Activated CD8-positive, alpha-beta memory T cell treated with anti-CD3 and anti-CD28 coated beads, Interleukin-2, amount 50 U/mL, for 24 hours (primary cell): Measurements from ENCODE around the gene WWOX.

Experiments used
- DNase-seq: peaks from one replicate; pipeline ENCODE4 v3.0.0-alpha.2; 2020; ENCODE audit errors: extremely low read depth

Gene WWOX

DNA sequence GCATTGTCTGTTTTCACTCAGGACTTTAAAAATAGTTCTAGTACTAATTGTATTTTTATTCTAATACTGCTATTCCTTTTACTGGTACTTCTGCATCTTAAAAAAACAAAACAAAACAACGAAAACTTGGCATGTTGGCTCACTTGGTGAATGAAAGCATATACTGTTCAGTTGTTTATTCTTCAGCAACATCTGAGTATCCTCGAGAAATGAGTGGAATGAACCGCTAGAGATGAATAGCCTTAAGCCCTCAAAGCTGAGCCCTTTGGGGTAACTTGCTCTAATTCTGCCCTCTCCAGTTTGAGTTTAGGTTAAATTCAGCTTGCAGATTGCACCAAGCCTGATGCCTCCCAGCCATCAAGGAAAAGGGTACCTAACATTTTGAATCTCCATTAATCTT is 126.5 kb downstream of the WWOX start:
- DNase-seq: no peak

DNA sequence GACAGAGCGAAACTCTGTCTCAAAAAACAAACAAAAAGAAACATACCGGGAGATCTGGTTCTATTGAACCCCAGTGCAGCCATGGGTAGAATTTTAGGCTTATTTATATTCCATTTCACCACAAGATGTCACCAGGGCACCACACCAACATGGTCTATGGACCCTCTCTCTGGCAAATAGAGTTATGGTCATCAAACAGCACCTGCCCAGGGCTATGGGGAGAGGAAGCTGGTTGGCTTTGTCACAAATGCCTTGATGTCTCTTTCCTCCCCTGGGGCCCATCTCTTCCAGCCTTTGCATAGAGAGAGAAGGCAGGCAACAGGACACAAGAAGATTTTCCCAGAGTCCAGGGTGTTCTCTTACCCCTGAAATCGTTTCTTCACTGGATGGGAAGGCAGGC is 128.4 kb downstream of the WWOX start:
- no peak for DNase-seq

DNA sequence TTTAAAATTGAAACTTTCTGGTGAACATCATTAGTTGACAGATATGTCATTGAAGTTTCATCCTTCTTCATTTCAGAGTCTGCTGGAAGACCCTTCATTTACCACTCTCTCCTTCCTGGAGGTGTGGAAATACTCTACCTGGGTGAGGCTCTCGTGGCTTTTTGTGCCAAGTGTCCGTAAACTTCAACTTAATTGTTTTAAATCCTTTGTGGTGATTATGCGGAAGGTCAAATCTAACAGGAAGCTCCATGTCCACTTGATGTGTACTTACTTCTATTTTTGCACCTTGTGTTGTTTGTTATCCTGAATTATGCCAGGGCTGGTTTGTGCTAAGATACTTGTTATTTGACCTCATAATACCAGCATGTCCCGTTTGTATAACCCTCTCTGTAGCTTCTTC is 129.2 kb downstream of the WWOX start:
- no peak for DNase-seq

DNA sequence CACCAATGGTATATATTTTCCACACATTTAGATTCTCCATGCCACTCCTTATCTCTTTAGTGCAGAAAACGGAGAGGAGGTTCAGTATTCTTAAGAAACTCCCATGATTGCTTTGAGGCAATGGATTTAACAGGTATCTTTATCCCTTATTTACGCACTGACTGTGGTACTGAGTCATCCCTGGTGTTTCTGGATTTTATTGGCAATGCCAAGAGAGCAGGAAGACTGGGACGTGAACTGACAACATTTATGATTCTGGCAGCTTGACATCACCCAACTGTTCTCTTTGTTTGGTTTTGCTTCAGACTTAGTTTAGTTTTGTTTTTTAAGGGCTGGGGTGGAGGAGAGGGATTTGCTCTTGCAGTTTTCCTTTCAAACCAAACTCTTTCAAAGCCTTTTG is 131.4 kb downstream of the WWOX start:
- no peak for DNase-seq

DNA sequence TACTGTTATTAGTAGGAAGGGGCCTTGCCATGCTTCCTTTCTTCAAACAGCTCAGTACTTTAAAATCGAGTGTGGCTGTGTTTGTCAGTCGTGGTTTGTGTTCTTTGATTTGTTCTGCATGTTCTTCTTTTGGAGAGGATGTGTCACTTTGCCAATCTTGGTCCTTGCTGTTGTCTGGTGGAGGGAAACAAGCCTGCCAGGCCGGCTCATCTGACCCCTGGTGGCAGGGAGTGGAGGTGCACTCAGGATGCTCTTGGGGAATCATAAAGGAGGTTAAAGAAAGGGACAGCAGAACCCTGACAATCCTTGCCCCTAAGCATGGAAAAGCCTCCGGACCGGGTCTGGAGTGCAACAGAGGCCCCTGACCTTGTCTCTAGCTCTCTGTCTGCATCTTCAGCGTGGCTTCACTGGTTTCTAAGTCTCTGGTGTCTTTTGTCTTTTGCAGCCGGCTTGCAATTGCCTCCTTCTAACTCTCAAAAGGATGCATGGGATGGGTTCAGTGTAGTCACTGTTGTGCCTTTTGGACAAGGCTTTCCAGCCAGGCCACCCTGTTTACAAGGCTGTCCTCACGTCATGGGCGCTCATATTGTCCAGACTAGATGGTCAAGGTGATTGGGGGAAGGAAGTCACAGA is 135.8 kb downstream of the WWOX start:
- DNase-seq: peak; percentile 21

DNA sequence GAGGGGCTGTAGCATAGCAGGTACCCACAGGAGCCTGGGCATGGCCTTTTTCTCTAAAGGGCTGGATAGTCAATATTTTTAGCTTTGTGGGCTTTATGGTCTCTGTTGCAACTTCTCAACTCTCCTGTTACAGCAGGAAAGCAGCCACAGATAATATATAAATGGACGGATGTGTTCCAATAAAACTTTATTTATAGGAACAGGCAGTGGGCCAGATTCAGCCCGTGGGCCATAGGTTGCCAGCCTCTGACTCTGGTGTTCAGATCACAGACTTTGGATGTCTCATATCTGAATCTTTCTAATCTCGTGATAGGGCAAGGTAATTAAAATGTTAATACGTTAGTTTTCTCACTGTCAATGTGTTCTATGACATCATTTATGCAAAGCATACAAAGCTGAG is 136.4 kb downstream of the WWOX start:
- no peak for DNase-seq

DNA sequence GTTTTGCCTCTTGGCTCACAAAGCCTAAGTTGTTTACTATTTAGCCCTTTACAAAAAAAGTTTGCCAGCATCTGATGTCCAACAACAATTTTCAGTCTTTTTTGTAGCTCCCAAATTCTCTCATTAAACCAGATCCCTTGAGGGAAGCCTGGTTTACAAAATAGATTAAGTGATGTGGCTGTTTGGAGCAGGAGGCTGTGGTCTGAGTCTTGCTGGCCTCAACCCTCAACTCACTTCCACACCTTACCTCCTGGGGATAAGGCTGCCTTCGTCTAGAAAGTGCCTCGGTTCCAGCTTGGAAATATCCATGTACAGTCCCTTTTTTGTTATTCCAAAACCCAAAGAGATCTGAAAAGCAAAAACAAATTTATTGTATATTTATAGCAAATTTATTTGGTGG is 138.4 kb downstream of the WWOX start:
- DNase-seq: no peak

DNA sequence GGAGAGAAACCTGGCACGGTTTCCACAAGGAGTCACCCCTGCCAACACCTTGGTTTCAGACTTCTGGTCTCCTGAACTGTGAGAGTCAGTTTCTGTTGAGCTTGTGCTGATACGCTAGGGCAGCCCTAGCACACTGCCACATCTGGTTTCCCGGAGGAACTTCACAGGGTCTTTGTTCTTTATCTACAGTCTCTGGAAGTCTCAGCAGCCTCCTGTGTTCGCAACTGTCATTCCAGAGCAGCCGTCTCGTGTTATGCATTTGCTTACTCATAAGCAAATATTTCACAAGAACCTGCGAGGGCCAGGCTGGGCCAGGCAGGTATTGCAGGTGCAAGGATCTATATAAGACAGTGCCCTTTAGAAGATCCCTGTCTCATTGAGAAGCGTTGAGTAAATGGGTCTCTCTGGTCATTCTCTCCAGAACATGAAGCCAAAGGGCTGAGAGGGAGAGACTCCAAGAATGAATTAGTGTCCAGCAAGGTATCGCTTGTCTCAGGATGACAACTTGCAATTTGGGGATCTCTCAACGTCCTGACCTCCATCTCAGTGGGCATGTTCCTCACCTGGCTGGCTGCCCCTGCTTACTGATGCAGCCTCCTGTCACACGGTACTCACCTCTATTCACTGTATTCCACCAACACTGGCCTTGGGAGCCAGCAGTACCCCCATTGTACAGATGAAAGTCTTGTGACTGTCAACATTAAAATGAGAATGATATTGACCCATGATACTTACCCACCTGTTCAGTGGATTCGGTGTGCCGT is 141.2 kb downstream of the WWOX start:
- no peak for DNase-seq

DNA sequence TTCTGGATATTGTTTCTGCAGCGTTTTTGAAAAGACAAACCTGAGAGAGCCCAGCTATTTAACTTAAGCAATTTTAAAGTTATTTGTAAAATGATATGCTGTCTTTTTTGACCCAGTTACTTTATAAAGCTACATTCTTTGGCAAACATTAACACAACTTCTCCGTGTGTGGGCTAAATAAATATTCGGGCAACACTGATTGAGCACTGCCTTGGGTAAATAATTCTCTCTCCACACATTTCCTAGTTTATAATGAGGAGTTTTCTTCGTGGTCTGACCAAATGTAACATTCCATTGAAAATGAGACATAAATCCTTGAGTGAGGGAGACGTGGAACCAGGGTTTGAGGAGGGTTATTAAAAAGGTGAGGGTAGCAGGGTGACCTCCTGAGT is 142.8 kb downstream of the WWOX start:
- DNase-seq: no peak

DNA sequence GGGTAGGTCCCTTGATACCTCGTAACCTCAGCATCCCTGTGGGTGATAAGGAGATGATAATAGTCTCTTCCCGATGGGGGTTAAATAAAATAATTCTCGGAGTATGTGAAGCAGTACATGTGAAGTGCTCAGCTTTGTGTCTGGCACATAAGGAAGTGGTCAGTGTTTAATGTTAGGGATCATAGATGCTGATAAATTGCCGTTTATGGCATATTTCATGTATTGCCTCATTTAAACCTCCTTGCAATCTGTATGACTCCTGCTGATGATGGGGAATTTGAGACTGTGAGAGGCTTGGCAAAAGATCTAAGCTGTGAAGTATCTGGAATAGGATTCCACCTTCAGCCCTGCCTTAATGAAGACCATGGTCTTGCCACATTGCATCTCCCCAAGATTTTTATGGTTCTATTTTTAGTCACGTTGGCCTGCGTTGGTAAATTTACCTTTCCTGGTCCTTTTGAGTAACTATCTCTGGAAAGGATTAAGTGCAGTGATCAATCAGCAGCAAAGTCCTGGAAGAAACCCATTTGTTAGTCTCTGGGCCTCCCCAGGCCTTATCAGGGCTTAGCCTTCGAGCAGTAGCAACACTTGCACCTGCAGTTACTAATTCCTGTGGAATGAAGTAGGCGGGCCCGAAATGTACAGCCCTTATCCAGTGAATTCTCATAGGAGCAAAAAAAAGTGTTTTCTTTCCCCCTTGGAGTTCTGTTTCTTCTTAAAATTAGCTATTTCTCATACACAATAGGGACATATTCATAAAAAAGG is 144.9 kb downstream of the WWOX start:
- DNase-seq: no peak

DNA sequence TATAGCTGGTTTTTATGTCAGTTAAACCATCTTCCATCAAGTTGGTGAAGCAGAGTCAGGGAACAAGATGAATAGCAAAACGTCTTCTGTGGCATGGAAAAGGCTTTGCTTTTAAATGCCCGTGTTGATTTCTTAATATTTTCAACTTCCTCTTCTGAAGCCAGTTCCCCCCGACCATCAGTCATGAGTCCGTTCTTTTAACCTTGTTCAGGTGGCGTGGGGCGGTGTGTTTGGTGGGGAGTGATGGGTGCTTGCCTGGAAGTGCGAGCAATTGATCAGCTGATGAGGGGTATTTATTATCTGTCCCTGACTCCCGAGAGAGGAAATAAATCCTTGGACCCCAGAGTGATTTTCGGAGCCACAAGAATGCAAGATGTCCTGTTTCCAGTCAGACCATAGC is 147.1 kb downstream of the WWOX start:
- no peak for DNase-seq

DNA sequence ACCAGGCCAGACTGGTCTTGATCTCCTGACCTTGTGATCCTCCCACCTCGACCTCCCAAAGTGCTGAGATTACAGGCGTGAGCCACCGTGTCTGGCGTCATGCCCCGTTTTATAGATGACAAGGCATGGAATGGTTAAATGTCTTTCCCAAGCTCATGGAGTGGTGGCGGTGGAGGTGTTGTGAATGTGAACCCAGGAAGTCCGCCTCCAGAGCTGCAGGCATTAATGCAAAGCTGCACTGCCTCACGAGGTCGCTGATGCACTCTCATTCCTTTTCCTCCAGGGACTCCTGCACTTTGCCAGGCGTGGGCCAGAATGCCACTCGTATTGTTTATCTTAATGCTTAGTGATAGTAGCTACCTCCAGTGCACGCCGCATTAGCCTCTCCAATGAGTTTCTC is 149.6 kb downstream of the WWOX start:
- no peak for DNase-seq

DNA sequence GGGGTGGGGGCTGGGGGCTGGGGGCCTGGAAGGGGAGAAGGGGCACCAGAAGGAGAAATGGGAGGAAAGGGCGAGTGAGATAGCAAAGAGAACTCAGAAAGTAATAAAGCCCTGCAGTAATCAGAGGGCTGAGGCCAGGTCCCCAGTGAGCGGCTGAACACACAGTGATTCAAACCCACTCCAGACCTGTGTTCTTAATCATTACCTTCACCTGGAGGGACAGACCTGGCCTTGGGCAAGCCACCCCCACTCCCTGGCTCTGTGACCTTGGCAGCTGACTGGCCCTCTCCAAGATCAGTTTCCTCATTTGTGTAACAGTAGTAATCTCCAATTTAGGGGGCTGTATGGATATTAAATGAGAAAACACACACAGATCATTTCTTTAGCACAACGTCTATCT is 150.4 kb downstream of the WWOX start:
- no peak for DNase-seq

DNA sequence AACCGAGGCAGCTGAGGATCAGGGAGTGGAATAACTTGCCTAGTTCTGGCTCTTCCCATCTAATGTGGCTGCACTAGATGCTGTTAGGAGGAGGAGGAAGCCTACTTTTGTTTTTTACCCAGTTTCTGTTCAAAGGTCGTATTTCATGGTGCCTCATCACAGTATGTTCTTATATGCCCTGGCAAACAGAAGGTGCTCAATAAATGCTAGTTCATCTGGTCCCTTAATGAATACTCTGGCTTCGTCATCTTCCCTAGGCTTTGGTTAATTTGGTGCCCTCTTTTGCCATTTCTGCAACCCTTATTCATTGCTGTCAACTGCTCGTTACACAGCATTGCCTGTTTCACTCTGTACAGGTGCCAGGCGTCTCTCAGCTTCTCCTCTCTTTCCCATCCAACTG is 151.7 kb downstream of the WWOX start:
- no peak for DNase-seq

DNA sequence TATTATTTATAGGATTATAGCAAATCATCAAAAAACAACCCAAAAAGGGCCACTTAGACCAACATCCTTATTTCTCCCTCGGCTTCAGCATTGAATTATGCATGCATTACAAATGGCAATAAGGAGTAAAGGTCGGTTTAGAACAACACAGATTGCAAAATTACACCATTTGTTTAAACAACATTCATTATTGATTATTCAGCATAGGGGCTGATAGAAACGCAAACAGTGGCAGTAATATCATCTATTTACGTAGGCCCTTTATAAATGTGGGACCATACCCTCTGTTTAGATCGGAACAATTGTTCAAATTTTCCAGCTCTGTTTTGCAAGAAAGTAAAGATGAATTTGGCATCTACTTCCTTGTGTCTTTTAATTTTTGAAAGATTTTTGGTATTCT is 153.3 kb downstream of the WWOX start:
- DNase-seq: no peak

DNA sequence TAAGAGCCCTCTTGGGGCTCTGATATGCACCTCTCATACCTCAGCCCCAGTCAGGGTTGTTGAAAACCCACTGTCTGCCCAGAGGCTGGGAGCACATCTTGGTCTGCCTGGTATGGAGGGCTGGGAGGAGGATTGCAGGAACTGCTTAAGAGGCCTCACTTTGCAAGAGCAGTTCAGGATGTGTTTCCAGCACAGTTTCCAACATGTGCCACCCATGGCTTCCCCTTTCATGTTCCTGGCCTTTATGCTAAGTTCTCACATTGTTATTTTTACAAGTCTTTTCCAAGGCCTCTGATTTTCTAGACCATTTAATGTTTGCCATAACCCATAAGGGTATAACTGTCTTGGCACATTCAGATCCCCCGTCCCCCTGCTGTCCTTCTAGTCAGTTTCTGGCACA is 155.4 kb downstream of the WWOX start:
- no peak for DNase-seq

DNA sequence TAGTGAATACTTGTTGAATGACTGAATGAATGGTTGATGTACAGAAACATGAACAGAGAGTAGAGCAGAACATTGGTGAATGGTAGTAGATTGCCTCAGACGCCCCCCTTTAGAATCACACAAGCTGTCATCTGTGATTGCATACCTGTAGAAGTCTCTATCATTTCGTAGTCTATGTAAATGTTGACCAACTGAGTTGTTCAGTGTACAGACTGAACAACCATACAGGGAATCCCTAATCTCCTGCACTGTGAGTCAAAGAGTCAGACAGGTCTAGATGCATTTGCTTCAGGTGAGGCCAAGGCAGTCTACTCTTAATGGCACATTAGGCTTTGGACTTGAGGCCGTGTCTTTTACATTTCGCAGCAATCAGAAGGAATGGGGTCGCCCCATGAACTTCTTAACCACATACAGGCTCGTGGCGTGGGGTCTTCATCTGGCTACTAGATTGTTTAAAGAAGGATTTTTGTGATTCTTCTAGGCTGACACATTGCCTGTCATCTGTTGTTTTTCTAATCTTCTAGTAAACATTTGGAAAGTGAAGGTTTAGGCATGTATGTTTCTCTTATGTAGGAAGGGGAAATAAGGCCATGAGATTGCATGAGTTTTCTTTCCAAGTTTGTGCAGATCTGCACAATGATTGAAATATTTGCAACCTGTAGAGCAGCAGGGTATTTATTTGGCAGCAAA is 157.4 kb downstream of the WWOX start:
- DNase-seq: no peak

DNA sequence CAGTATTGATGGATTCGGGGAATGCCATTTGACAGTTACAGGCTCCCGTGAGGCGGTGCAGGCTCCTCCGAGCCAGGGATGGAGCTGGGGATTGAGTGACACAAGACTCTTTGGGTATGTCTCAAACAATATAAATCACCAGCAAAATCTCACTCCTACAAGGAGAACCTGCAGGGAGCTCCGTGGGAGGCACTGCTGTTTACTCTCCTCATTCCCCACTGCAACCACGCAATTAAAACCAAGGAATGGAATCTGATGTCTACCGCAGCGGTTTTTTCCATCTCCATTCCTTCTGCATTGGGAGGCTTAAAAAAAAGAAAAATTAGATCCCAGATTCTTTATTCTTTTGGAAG is 157.9 kb downstream of the WWOX start:
- DNase-seq: no peak

DNA sequence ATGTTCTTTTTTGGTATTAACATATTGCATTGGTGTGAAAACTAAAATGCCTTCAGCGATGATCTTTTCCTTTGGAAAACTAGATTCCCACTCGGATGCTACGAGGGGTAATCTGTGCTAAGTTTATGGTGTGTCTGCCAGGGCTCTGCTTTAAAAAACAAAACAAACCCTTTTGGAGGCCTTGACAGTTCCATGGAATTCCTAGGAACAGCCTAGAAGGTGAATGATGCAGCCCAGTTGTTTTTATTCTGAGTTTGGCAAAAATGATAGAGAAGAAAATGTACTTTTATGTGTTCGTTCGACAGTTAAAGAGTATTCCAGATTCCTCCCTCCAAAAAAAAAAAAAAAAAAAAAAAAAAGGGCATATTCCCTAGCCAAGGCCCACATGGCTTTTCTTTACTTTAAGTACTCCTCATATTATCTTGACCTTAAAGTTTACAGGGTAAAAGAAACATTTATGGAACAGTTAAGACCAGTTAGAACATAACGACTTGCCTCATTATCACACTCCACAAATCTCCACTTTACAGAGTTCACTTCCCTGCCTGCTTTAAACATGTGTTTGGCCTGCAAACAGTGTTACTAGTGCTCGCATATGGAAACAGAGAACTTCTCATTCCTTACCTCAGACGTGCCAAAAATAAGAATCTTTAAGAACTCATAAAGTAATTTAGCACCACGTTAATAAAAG is 159.1 kb downstream of the WWOX start:
- no peak for DNase-seq

DNA sequence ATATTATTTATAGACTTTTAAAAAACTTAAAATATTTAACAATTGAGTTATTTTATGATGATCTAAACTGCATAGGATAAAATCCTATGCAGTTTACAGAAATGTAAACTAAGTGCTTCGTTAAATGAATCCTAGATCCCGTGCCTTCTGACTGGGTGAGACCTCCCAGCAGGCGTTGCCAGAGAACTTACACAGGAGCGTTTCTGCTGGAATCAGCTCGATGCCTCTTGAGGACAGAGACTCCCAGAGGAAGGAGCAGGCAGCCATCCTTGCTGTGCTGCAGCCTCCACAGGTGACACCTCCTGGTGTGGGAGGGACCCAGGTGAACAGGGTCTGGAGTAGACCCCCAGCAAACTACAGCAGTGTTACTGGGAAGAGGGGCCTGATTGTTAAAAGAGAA is 160.4 kb downstream of the WWOX start:
- no peak for DNase-seq

DNA sequence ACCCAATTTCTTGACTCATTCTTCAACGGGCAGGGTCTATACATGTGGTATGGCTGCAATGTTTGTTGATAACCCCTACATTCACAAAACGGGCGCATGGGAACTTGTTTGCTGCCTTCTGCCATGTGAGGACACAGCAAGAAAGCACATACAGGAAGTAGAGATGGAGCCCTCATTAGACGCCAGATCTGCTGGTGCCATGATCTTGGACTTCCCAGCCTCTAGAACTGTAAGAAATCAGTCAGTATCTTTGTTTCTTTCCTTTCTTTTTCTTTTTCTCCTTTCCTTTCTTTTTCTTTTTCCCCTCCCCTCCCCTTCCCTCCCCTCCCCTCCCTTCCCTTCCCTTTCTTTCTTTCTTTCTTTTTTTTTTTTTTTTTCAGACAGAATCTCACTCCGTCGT is 165.2 kb downstream of the WWOX start:
- no peak for DNase-seq

DNA sequence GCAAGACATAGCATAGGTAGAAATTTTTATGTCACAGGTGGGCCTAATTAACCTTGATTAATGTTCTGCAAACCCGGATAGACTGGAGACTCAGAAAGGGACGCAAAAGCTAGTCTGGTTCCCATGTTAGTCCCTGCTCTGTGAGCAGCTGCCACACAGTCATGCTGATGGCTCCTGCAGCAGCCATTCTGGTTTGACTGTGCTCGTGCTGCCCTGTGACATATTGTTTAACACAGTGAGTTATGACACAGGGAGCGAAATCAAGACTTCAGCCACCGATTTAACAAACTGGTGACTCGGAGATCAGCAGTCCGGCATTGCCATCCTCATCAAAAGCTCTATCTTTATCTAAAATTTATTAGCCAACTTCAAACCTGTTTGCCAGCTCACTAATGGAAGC is 169.8 kb downstream of the WWOX start:
- DNase-seq: no peak
